LHCN-M2 (cell line): ENCODE measurements around the gene UBE2Q1. TPM values are rescaled to one million over a fixed set of nuclear protein-coding genes. Genes with fewer than 3 reads are reported as not detected.
A peak's percentile ranks its signal among the peaks of the same experiment; 100 is the strongest.
"Not testable (repeated sequence)": the region's sequence is repeated elsewhere in the genome, so short reads cannot be mapped to it uniquely, and the experiment has no call there.

ENCODE experiments used
- DNase-seq: peaks from one replicate; pipeline ENCODE4 v3.0.0-alpha.2; 2012; ENCODE audit warnings: low read depth
- total RNA-seq: library from RNA; depleted of rRNA; stranded (reverse); fragments of >200 nt; gene quantifications from 2 replicates; pipeline ENCODE4 v1.2.3, GENCODE V29; 2014

UBE2Q1 gene
- total RNA-seq, 1 experiment from 2014 or later: 37.5 TPM

DNA sequence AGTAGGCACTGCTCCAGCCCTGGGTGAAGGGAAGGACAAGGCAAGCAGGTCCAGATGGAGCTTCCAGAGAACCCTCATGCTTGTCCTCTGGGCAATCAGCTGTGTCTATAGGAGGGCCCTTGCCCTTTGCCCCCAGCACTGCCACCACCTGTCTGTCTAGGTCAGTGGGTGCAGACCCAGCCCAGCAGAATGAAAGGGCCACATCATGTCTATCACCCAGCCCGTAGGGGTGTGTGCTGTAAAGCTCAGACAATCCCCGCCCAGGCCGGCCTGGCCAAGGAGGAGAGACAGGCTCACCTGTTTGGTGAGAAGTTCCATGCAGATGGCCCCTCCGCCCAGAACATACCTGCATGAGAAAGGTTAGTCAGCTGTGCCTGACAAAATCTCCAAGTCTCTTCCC is 7.0 kb downstream of the UBE2Q1 start:
- DNase-seq: no peak

DNA sequence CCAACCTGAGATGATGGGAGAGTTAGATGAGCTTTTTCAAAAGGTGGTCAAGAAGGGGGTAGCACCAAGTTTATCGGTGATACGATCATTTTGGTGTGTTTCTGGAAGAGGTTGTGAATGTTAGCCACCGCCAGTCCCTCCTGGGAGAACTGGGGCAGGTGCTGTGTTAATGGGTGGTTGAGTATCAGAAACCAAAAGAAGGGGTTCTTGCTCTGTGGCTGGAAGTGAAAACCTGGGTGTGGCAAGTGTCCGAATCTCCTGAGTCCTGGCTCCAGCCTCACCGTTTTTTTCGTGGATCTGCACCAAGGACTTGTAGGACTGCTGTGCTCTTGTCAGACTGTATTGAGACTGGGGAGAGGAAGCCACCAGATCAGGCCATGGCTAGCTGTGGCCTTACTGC is 7.8 kb downstream of the UBE2Q1 start:
- DNase-seq: no peak

DNA sequence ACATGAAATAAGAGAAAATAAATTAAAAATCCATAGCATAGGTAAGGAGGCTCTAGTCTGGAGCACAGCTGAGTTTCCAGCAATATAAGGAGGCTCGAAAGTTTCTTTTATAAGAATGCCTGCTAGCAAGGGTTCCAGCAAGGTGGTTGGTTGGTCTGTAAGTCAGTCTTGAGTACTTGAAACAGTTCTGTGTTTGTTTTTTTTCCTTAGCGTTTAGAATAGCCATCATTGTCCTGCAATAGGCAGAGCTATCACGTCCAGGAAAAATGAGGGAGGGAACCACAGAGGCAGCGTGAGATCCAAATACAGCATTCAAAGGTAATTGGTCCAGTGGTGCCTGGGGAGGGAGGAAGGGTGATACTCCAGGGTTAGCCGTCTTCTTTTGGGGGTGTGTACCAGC is 8.4 kb downstream of the UBE2Q1 start:
- no peak for DNase-seq

DNA sequence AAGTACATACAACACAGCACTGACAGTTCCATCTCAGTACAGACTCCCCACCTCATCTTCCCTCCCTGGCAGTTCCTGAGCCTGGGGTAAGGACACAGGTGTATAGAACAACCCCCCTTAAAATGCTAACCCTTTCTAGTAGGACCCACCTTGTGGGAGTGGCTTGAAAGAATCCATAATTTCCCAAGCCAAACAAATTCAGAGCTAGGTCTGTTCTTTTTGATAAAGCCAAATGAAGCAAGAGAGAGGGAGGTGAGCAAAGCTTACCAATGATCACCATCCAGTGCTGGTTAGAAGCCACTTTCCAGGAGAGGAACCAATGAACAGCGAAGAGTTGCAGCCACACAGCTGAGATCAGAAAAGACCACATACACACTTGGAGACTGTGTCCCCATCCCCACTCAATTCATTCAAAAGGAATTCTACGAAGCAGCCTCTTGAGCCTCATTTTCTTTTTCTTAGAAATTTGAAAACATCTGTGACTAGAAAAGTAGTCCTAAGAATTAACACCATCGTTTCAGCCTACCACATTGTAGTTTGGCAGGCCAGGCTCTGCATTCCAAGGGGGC is 9.2 kb downstream of the UBE2Q1 start:
- no peak for DNase-seq

DNA sequence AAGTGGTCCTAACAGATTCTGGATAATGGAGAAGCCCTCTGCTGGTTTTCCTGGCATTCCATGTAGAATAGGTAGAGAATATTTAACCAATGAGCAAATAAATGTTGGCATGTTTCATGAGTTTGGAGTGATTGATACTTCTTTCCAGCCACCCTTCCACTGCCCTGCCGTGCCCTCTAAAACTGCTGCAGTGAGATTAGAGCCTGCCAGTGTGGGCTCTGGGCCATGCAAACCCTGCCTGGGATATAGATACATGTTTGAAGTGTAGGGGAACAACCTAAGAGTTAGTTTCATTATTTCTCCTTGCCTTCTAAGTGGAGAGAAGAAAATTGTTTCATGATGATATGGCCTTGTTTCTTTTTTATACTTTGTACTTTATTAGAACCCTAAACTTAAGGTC is 10.4 kb downstream of the UBE2Q1 start:
- no peak for DNase-seq

DNA sequence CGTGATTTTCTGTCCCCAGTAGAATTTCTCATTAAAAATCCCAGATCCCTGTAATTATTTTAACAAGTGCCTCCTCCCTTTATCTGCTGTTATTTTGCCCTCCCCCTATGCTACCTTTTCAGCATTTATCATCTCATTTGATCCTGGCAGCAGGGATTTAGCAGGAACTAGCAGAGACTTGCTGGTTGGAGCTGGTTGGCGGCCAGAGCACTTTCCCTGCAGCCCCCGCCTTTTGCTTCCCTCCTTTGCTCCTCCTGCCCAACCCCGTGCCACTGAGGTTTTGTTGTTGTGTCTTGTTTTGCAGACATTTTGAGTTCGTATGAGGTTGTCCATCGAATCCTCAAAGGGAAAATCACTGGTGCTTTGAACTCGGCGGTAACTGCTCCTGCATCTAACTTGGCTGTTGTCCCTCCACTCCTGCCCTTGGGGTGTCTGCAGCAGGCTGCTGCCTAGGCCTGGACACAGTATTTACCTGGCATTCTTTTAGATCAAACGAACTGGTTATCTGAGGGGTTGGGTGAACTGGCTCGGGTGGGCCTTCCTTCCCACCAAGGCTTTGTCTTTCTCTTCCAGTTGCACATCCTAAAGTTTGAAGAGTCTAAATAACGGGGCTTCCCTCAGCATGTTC is 11.2 kb downstream of the UBE2Q1 start:
- DNase-seq: no peak

DNA sequence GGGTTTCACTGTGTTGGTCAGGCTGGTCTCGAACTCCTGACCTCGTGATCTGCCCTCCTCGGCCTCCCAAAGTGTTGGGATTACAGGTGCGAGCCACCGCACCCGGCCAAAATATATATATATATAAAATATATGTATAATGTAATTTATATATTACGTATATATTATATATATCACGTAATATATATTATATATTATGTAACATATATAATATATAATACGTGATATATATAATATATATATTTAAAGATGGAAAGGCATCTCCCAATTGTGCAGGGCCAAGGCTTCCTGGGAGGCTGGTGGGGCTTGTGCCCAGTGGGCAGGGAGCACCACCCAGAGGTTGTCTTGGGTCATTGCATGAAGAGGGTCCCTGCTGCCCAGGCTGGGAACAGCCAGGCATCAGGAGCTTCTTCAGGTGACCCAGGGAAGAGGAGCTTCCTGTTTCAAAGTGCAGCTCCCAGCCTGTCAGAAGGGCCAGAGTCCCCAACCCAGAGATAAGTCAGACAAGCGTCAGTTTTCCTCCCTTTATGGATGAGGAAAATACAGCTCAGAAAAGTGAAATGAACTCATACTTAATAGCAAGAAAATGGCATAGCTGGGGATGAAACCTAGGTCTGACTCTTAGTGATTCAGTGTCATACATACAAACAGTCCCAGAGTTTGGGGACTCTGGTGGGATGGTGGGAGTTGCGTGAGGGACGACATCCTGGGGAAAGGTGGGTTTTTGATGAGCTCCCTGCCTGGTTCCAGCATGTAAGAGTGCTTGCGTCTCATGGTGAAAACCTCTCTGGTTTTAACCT is 12.0 kb downstream of the UBE2Q1 start:
- DNase-seq: peak; percentile 47

DNA sequence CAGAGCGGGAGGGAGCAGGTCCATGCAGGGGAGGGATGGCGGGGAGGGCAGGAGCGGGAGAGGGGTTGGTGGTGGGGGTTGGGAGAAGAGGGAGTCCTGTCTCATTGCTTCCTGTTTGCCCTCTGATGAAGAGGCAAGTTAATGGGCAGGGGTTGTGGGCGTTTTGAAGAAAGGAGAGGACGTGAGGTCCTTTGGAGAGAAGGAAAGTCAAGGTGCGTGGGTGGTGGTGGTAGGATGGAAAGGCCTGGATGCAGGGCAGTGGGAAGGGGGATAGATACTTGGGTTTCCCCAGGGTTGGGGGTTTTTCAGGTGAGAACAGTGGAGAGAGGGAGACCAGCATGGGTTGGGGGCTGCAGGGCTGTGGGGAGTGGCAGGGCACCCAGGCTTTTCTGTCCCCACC is 17.2 kb downstream of the UBE2Q1 start:
- no peak for DNase-seq

DNA sequence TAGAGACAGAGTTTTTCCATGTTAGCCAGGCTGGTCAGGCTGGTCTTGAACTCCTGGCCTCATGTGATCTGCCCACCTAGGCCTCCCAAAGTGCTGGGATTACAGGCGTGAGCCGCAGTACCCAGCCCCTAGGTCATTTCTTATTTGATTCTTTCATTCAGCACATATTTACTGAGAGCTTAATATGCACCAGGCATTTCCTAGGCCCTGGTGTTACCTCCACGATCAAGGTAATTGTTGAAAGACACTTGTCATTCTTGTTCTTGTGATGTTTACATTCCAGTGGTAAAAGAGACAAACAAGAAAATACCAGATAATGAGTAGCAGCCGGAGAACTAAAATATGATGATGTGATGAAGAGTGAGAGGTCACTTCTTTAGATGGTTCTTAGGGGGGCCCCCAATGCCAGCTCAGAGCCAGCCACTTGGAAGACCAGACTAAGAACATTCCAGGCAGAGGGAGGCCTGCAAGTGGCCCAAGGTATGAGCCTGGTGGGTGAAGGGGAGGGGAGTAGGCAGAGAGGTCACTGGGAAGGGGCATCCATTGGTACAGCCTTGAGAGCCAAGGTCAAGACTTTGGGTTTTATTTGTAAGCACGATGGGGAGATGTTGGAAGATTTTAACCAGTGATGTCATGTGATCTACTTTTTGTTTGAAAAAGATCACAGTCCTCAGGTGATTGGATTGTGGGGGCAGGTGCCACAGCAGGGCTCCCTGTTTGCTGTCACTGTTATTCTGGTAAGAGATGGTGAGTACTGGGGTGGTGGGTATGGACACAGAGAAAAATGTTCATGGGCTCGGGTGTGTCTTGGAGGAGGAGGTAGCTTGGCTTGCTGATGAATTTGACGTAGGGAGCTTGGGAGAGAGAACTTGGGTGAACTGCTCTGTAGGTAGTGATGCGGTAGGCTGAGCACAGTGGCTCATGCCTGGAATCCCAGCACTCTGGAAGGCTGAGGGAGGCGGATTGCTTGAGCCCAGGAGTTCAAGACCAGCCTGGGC is 18.7 kb downstream of the UBE2Q1 start:
- no peak for DNase-seq

DNA sequence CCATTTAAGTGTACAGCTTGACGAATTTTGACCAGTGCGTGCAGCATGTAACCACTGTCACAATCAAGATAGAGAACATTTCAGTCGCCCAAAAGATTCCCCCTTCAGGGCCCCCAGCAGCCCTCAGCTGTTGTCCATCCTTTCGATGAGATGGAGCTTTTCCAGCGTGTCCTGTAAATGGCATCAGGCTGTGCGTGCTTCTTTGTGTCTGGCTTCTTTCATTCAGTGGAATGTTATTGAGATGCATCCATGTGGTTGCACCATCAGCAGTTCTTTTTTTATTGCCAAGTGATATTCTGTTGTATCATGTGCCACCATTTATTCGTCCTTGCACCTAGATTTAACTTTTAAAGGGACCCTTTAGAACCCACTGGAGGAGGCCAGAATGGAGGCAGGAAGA is 21.9 kb downstream of the UBE2Q1 start:
- DNase-seq: no peak

DNA sequence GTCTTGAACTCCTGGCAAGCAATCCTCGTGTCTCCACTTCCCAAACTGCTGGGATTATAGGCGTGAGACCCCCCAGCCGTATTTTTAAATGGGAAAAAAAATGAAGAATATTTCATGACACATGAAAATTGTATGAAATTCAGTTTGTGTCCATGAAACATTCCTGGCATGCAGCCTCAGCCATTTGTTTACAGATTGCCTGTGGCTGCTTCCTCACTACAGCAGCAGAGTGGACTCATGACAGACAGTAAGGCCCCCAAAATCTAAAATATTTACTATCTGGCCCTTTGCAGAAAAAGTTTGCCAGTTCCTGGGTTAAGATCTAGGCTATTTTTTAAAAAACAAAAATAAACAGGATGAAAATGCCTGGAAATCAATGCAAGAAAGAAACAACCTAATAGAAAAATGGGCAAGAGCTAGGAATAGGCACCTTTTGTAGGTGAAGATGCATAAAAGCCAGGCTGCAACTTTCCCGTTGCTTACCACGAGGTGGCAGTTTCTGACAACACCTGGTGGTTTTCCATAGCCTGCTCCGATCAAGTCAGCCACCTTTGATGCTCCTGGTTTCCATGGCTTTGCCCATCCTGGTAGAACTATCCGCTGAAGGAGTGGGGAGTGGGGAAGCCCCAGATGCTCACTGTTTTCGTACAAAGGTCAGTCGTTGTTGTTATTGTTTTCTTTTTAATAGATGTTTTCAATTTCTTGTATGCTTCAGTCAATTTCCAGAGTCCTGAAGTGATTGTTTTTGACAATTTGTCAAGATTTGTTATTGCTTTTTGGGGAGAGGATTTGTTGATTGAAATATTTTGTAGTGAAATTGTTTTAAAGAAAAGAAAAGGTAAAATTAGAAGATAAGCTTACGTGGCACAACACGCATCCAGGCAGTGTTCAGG is 24.3 kb downstream of the UBE2Q1 start:
- DNase-seq: no peak

DNA sequence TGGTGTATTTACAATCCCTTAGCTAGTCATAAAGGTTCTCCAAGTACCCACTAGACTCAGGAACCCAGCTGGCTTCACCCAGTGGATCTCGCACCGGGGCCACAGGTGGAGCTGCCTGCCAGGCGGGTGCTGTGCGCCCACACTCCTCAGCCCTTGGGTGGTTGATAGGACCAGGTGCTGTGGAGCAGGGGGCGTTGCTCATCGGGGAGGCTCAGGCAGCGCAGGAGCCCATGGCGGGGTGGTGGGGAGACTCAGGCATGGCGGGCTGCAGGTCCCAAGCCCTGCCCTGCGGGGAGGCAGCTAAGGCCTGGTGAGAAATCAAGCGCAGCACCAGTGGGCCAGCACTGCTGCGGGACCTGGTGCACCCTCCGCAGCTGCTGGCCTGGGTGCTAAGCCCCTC is 26.5 kb downstream of the UBE2Q1 start:
- DNase-seq: not testable (repeated sequence)

DNA sequence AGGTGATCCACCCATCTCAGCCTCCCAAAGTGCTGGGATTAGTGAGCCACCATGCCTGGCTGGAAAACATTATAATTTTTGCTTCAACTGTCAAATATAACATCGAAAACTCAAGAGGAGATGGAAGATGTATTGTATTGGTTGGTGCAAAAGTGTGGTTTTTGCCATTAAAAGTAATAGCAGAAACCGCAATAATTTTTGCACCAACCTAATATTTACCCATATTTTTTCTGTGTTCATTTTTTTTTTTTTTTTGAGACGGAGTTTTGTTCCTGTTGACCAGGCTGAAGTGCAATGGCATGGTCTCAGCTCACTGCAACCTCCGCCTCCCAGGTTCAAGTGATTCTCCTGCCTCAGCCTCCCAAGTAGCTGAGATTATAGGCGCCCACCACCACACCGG is 29.2 kb downstream of the UBE2Q1 start:
- DNase-seq: no peak

DNA sequence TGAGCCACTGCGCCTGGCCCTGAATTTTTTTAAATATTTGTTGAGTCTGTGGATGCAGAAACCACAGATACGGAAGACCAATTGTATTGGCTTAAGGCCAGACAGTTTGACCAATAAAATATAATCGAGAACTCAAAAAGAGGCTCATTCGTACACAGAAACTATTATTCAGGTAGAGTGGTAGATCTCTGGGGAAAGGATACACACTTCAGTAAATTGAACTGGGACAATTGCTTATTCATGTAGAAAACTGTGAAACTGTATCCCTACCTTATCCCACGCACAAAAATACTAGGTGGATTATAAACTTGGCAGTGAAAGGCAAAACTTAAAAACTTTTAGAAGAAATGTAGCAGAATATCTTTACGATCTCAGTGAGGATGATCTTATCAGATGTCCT is 31.3 kb downstream of the UBE2Q1 start:
- DNase-seq: no peak

DNA sequence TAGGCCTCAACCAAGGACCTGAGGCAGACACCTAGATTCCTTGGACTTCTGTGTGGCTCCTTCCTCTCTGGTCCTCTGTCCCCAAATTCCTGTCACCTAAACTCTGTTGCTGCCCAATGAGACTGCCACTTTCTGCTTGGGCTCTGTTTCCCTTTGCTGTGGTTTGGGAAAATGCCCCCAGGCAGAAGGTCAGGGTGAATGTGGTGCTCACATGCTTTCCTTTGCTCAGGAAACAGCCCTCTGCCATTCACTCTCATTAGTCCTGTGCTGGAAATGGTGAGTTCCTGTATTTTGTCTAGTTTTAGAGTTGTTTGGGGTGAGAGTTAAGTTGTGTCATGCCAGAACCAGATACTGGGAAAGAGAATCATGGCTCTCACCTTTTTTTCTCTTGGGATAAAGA is 33.6 kb downstream of the UBE2Q1 start:
- no peak for DNase-seq

DNA sequence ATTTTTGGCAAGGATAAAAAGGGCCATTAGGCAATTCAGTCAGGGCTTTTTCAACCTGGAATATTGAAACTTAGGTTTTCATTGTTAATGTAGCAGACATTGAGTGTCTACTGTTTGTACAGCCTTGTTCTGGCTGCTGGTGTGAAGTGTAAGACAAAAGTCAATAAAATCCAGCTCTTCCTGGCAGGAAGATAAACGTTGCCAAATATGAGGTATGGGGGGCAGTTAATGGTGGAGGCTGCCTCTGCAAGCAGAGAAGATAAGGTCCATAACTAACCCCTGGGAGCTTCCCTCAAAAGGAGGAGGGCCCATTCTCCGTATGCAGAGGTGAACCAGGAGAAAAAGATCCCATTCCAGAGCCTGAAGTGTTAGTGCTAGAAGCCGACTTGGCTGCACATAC is 36.8 kb downstream of the UBE2Q1 start:
- no peak for DNase-seq

DNA sequence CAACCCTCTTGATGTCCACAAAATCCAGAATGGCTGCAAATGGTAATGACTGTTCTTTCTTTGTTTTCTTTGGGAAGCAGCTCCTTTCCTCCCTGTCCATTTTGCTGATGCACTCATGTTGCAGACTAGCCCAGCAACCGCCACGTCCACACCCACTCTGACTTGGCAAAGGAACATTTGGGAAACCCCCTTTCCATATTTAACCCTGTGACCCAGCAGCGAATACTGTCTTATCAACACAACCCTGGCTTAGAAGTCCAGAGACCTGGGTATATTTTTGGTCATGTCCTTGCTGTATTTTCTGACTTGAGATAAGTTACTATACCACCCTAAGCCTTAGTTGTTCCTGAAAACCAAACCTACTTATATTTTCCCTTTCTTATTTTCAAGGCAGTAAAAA is 38.1 kb downstream of the UBE2Q1 start:
- DNase-seq: no peak

DNA sequence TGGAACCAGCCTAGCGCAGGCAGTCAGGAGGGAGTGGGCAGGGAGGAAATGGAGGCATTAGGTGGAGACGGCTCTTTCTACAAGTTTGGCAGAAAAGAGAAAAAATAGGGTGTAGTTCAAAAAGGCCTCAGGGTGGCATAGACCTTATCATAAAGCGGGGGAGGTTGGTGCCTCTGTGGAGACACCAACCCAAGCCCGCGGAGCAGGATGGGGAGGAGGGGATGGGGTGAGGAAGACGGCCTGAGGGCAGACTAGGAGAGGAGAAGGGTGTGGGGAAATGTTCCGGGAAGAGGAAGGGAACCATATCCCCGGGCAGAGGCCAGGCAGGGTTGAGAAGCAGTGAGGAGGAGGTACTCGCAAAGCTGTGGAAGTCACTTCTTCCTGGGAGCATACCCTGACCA is 38.9 kb downstream of the UBE2Q1 start:
- no peak for DNase-seq

DNA sequence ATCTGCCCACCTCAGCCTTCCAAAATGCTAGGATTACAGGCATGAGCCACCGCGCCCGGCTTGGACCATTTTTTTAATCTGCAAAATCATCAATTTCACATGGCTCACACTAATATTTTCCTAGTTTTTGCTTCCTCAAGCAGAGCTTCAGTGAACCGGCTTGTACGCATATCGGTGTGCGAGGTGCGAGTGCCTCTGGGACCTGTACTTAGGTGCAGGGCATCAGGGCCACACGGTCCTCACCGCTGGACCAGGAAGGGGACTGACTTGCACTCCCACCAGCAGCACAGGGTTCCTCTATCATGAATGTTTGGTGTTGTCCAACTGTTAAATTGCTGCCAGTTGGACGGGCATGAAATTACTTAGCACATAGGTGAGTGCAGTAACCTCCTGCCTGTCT is 40.8 kb downstream of the UBE2Q1 start:
- no peak for DNase-seq

DNA sequence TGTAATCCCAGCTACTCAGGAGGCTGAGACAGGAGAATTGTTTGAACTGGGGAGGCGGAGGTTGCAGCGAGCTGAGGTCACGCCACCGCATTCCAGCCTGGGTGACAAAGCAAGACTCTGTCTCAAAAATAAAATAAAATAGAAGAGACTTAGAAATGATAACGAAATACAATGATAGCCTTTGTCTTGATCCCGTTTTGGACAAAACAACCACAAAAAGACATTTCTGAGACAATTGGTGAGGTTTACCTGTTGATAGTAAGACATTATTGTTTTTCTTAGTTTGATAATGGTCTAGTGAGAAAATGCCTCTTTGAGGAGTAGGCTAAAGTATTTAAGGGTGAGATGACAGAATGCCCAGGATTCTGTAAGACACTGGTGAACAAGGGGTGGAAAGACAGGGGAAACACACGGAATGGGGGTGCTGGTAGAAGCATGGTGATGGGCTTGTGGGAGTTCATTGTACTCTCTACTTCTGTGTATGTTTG is 44.4 kb downstream of the UBE2Q1 start:
- no peak for DNase-seq

DNA sequence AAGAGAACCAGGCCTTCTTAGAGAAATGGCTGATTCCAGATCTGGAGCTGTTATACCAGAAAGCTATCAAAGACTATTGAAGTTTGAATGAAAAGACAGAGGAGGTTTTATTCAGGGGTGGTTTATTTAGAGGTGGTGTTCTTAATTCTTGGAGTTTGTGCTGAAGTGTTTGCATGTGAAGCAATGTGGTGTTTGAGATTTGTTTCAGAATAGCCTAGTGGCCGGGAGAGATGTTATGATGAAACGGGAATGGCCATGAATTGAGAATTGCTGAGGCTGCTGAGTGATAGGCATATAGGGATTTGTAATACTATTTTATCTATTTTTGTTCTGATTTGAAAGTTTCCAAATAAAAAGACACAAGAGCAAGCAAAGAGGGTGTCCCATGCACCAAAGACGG is 45.7 kb downstream of the UBE2Q1 start:
- DNase-seq: no peak
